A549 (cell line): ENCODE results near the gene ZNF580. TPM values are rescaled to one million over a fixed set of nuclear protein-coding genes. Genes with fewer than 3 reads are reported as not detected.

Experiments used
- ATAC-seq, 2 experiments: fragments of 200-7000 bp in 1 of 2; fragments of >200 bp in 1 of 2; cut with Nextera tagmentation in 1 of 2; cut with Tn5 transposase in 1 of 2; 3 replicates each; pipeline versions ENCODE4 v1.8.0 to v1.9.1; 2018 to 2020; ENCODE audit warnings: mild to moderate bottlenecking in 1 of 2, moderate library complexity in 1 of 2
- CTCF ChIA-PET: fragments of 300-600 bp; sonication (Branson Sonifier 250); formaldehyde crosslinking; extraction: SDS; loops from one replicate; lab custom pipeline; 2021; ENCODE audit warnings: antibody characterized with exemption, inconsistent platforms; lab: Yijun Ruan, JAX
- POLR2A ChIA-PET: fragments of 350-600 bp; formaldehyde crosslinking; extraction: SDS; loops from one replicate; lab custom pipeline; 2021; ENCODE audit warnings: antibody characterized with exemption, inconsistent platforms; lab: Yijun Ruan, JAX
- DNase-seq, 2 experiments: peaks; one replicate each; pipeline versions ENCODE4 v3.0.0 to v3.0.0-alpha.2; 2011 to 2016; ENCODE audit warnings: low read depth in 1 of 2, low spot score in 1 of 2
- FAIRE-seq: peaks from 2 replicates; lab custom pipeline; 2011; peaks lifted over from hg19 to GRCh38; lab: Jason Lieb, UNC
- H3K27ac ChIP-seq, 2 experiments: fragments of >200 bp; sonication (Bioruptor Twin); formaldehyde crosslinking; 3 replicates each; pipeline ENCODE4 v1.5.1; 2016 to 2017
- H3K4me1 ChIP-seq: fragments of >200 bp; sonication (Bioruptor Twin); formaldehyde crosslinking; 3 replicates; pipeline ENCODE4 v1.6.1; 2016
- H3K4me2 ChIP-seq: fragments of >200 bp; sonication (Bioruptor Twin); formaldehyde crosslinking; 3 replicates; pipeline ENCODE4 v1.6.1; 2016
- H3K4me3 ChIP-seq: fragments of >200 bp; sonication (Bioruptor Twin); formaldehyde crosslinking; 3 replicates; pipeline ENCODE4 v1.5.1; 2016
- H3K9me3 ChIP-seq: fragments of >200 bp; sonication (Bioruptor Twin); formaldehyde crosslinking; 3 replicates; pipeline ENCODE4 v1.6.1; 2016
- CBX8 ChIP-seq: fragments of 200-600 bp; sonication (generic); IDR thresholded peaks from 2 replicates; pipeline ENCODE4 v1.6.1; 2016
- CEBPB ChIP-seq, 2 experiments: fragments of >200 bp in 1 of 2; sonication (Bioruptor Twin) in 1 of 2; formaldehyde crosslinking in 1 of 2; IDR thresholded peaks; 2 replicates each; pipeline ENCODE4 v1.6.1; 2012 to 2016
- EP300 ChIP-seq, 2 experiments: fragments of >200 bp; sonication (Bioruptor Twin); formaldehyde crosslinking; IDR thresholded peaks; 2 replicates in 1 of 2; 3 replicates in 1 of 2; pipeline ENCODE4 v1.6.1; 2016 to 2017
- ESRRA ChIP-seq: fragments of 150-350 bp; IDR thresholded peaks from 2 replicates; pipeline ENCODE4 v1.6.1; 2014; ENCODE audit warnings: mild to moderate bottlenecking, low read length, borderline replicate concordance
- FOSL2 ChIP-seq, 2 experiments: fragments of 450-650 bp in 1 of 2; fragments of >200 bp in 1 of 2; sonication (Bioruptor Twin) in 1 of 2; formaldehyde crosslinking; IDR thresholded peaks; 2 replicates each; pipeline versions ENCODE4 v1.5.0 to v1.6.1; 2016 to 2020; ENCODE audit warnings: mild to moderate bottlenecking in 1 of 2, moderate library complexity in 1 of 2
- FOXS1 ChIP-seq: fragments of 250-450 bp; sonication (Bioruptor Pico); IDR thresholded peaks from 2 replicates; pipeline ENCODE4 v1.5.0; 2020; ENCODE audit warnings: mild to moderate bottlenecking, moderate library complexity
- HOXB13 ChIP-seq: fragments of 250-450 bp; sonication (Bioruptor Pico); IDR thresholded peaks from 2 replicates; pipeline ENCODE4 v1.5.0; 2020; ENCODE audit warnings: low read depth, mild to moderate bottlenecking, moderate library complexity
- MAZ ChIP-seq: fragments of 150-350 bp; IDR thresholded peaks from 2 replicates; pipeline ENCODE4 v1.6.1; 2014; ENCODE audit warnings: antibody characterized with exemption, low read depth, low read length, borderline replicate concordance
- NFE2L2 ChIP-seq: fragments of 150-350 bp; conservative IDR thresholded peaks from 2 replicates; pipeline ENCODE4 v1.6.1; 2014; ENCODE audit warnings: low read length
- NR3C1 ChIP-seq: fragments of >200 bp; sonication (Bioruptor Twin); formaldehyde crosslinking; IDR thresholded peaks from 3 replicates; pipeline ENCODE4 v1.6.1; 2017
- PHF8 ChIP-seq: fragments of 200-600 bp; sonication (generic); IDR thresholded peaks from 2 replicates; pipeline ENCODE4 v1.6.1; 2016; ENCODE audit warnings: low read depth, mild to moderate bottlenecking, antibody characterized with exemption, moderate library complexity, borderline replicate concordance
- POLR2A ChIP-seq: IDR thresholded peaks from 2 replicates; pipeline ENCODE4 v1.6.1; 2012; ENCODE audit warnings: mild to moderate bottlenecking, low read length
- RCOR1 ChIP-seq: fragments of 150-350 bp; IDR thresholded peaks from 2 replicates; pipeline ENCODE4 v1.6.1; 2014; ENCODE audit warnings: antibody characterized with exemption, low read length, low read depth
- RFX5 ChIP-seq: fragments of 450-650 bp; IDR thresholded peaks from 2 replicates; pipeline ENCODE4 v1.7.1; 2014; ENCODE audit warnings: antibody characterized with exemption, mild to moderate bottlenecking, moderate library complexity
- ZSCAN20 ChIP-seq: fragments of 250-450 bp; sonication (Bioruptor Pico); IDR thresholded peaks from 2 replicates; pipeline ENCODE4 v1.8.0; 2022; ENCODE audit warnings: mild to moderate bottlenecking, moderate library complexity
- WGBS: methylation state at CpG from one replicate; pipeline ENCODE4 v1.1.6; 2017; ENCODE audit errors: missing lambda C conversion rate; 5-methylcytosine and 5-hydroxymethylcytosine counted together
- polyA plus RNA-seq, 4 experiments: library from polyadenylated mRNA; depleted of rRNA in 3 of 4; stranded (reverse); fragments of >200 nt; fragmentation: RNase III in 1 of 4; extraction: RNeasy Plus Mini Kit Qiagen cat#74134 plus additional on column Dnase treatment in 1 of 4; gene quantifications; 2 replicates in 3 of 4; 3 replicates in 1 of 4; pipeline ENCODE4 v1.2.3, GENCODE V29; 2011 to 2017
- TF ChIP-seq, protein P1 (sequence below): fragments of >200 bp; sonication (Bioruptor Twin); formaldehyde crosslinking; IDR thresholded peaks from 3 replicates; pipeline ENCODE4 v1.6.1; 2016
- TF ChIP-seq, protein P2 (sequence below): fragments of 450-650 bp; IDR thresholded peaks from 2 replicates; pipeline ENCODE4 v1.6.1; 2014; ENCODE audit warnings: antibody characterized with exemption
- TF ChIP-seq, protein P3 (sequence below): fragments of 200-600 bp; sonication (generic); IDR thresholded peaks from 2 replicates; pipeline ENCODE4 v1.6.1; 2016; ENCODE audit warnings: antibody characterized with exemption, mild to moderate bottlenecking, moderate library complexity
- TF ChIP-seq, protein P4 (sequence below): fragments of >200 bp; sonication (Bioruptor Twin); formaldehyde crosslinking; IDR thresholded peaks from 3 replicates; pipeline ENCODE4 v1.5.1; 2016
- TF ChIP-seq, protein P5 (sequence below): IDR thresholded peaks from 2 replicates; pipeline ENCODE4 v1.6.1; 2012; ENCODE audit warnings: low read depth, borderline replicate concordance
- TF ChIP-seq, protein P6 (sequence below): fragments of 250-450 bp; sonication (Bioruptor Pico); IDR thresholded peaks from 2 replicates; pipeline ENCODE4 v1.5.0; 2021; ENCODE audit warnings: mild to moderate bottlenecking, moderate library complexity, borderline replicate concordance

Gene ZNF580
- polyA plus RNA-seq, 2 of the 4 experiments (the other 2 are of a cell fraction): 9.2 to 52.8 TPM

DNA sequence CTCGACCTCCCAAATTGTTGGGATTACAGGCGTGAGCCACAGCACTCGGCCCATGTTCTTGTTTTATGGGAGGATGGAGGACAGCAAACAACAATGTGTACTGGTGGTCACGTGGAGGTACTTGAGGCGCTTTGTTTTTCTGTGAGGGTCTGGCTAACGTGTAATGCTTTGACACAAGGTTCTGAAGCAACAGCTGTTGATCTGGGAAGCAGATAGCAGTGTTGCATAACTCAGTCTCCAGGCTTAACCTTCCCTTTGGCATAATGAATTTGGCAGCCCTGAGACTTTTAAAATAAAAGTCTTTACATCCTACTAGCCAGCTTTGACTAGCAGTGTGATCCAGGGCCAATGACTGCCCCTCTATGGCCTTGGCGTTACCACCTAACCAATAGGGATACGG is 6.9 kb upstream of the ZNF580 start:
- peak overlapping the region; percentile 70 for H3K4me2 ChIP-seq
- CTCF ChIA-PET: interaction anchor here (0.9 to 24.9 kb wide), 23 partner anchors 11 to 498 kb away, joined by 3 to 363 read pairs (median 14); partner anchors contain the start of genes U2AF2, ZNF581, ZNF628 and ZNF784

DNA sequence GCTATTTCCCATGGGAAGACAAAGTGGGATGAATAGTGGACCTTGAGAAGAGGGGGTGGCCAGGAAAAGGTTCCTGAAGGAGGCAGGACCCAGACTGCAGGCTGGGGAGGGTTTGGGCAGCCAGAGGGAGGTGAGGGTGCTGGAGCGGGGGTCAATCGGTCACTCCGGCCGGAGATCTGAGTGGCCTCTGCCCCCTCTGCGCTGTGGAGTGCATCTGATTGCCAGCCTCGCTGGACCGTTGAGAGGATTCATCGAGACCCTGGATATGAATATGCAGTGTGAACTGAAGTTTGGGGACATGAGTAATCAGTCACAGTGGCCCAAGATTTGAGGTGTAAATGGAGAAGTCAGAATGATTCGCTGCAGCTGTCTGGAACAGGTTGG is 5.5 kb upstream of the ZNF580 start:
- TF ChIP-seq, protein P1, sequence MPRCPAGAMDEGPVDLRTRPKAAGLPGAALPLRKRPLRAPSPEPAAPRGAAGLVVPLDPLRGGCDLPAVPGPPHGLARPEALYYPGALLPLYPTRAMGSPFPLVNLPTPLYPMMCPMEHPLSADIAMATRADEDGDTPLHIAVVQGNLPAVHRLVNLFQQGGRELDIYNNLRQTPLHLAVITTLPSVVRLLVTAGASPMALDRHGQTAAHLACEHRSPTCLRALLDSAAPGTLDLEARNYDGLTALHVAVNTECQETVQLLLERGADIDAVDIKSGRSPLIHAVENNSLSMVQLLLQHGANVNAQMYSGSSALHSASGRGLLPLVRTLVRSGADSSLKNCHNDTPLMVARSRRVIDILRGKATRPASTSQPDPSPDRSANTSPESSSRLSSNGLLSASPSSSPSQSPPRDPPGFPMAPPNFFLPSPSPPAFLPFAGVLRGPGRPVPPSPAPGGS: no peak
- TF ChIP-seq ESRRA: no peak
- no peak for TF ChIP-seq PHF8
- TF ChIP-seq, protein P2, sequence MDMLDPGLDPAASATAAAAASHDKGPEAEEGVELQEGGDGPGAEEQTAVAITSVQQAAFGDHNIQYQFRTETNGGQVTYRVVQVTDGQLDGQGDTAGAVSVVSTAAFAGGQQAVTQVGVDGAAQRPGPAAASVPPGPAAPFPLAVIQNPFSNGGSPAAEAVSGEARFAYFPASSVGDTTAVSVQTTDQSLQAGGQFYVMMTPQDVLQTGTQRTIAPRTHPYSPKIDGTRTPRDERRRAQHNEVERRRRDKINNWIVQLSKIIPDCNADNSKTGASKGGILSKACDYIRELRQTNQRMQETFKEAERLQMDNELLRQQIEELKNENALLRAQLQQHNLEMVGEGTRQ: no peak
- TF ChIP-seq, protein P3, sequence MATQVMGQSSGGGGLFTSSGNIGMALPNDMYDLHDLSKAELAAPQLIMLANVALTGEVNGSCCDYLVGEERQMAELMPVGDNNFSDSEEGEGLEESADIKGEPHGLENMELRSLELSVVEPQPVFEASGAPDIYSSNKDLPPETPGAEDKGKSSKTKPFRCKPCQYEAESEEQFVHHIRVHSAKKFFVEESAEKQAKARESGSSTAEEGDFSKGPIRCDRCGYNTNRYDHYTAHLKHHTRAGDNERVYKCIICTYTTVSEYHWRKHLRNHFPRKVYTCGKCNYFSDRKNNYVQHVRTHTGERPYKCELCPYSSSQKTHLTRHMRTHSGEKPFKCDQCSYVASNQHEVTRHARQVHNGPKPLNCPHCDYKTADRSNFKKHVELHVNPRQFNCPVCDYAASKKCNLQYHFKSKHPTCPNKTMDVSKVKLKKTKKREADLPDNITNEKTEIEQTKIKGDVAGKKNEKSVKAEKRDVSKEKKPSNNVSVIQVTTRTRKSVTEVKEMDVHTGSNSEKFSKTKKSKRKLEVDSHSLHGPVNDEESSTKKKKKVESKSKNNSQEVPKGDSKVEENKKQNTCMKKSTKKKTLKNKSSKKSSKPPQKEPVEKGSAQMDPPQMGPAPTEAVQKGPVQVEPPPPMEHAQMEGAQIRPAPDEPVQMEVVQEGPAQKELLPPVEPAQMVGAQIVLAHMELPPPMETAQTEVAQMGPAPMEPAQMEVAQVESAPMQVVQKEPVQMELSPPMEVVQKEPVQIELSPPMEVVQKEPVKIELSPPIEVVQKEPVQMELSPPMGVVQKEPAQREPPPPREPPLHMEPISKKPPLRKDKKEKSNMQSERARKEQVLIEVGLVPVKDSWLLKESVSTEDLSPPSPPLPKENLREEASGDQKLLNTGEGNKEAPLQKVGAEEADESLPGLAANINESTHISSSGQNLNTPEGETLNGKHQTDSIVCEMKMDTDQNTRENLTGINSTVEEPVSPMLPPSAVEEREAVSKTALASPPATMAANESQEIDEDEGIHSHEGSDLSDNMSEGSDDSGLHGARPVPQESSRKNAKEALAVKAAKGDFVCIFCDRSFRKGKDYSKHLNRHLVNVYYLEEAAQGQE: no peak
- TF ChIP-seq RFX5: no peak
- TF ChIP-seq CBX8: no peak
- no peak for TF ChIP-seq RCOR1
- CTCF ChIA-PET: interaction anchor here (1.0 to 24.9 kb wide), 10 partner anchors 9 to 168 kb away, joined by 3 to 363 read pairs (median 43); partner anchors contain the start of genes CCDC106, ZNF581, ZNF784 and ZNF865
- no peak for DNase-seq
- ATAC-seq: no peak
- Histone ChIP-seq H3K4me3 (peak overlapping the region; percentile 76), H3K27ac (peak overlapping the region; percentile 88 to 94), H3K4me1 (peaks cover 22% of the 10 kb centered on the region), H3K9me3 (no peaks in the 10 kb centered on the region), H3K4me2 (peak overlapping the region; percentile 99)
- WGBS: 9% methylated on average over 9 of the region's 9 CpGs
- POLR2A ChIA-PET: interaction anchor here (0.6 to 2.5 kb wide), 9 partner anchors 11 to 115 kb away, joined by 3 to 9 read pairs (median 7); partner anchors contain the start of genes FIZ1, U2AF2, ZNF524 and ZNF784
- FAIRE-seq: no peak

More for the DNA sequence above, 6.9 kb upstream of the ZNF580 start:
- FAIRE-seq: no peak
- POLR2A ChIA-PET: interaction anchor here (0.7 to 2.0 kb wide), 6 partner anchors 9 to 1950 kb away, joined by 3 to 27 read pairs (median 6); partner anchors contain the start of gene ZNF784
- Histone ChIP-seq H3K4me1 (peaks cover 17% of the 10 kb centered on the region), H3K4me3 (no peak overlapping the region; the same call in 2 of the 3 replicates)
- TF ChIP-seq CEBPB (IDR thresholded peaks at IDR 0.05): 0 out of 4 replicates have a peak, but pooled peaks of 1 of the 2 experiments have one; percentile 9
- TF ChIP-seq, protein P4, sequence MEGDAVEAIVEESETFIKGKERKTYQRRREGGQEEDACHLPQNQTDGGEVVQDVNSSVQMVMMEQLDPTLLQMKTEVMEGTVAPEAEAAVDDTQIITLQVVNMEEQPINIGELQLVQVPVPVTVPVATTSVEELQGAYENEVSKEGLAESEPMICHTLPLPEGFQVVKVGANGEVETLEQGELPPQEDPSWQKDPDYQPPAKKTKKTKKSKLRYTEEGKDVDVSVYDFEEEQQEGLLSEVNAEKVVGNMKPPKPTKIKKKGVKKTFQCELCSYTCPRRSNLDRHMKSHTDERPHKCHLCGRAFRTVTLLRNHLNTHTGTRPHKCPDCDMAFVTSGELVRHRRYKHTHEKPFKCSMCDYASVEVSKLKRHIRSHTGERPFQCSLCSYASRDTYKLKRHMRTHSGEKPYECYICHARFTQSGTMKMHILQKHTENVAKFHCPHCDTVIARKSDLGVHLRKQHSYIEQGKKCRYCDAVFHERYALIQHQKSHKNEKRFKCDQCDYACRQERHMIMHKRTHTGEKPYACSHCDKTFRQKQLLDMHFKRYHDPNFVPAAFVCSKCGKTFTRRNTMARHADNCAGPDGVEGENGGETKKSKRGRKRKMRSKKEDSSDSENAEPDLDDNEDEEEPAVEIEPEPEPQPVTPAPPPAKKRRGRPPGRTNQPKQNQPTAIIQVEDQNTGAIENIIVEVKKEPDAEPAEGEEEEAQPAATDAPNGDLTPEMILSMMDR: no peak
- TF ChIP-seq, all 56 proteins: peak for 1
- ATAC-seq (no peak), DNase-seq (no peak)
- no peaks in the 10 kb centered on the region for H3K9me3 ChIP-seq
- H3K27ac ChIP-seq: peak overlapping the region in 1 of 2 experiments; percentile 88; a peak in 4 of 6 replicates
- 95% methylated on average over 8 of the region's 8 CpGs for WGBS

DNA sequence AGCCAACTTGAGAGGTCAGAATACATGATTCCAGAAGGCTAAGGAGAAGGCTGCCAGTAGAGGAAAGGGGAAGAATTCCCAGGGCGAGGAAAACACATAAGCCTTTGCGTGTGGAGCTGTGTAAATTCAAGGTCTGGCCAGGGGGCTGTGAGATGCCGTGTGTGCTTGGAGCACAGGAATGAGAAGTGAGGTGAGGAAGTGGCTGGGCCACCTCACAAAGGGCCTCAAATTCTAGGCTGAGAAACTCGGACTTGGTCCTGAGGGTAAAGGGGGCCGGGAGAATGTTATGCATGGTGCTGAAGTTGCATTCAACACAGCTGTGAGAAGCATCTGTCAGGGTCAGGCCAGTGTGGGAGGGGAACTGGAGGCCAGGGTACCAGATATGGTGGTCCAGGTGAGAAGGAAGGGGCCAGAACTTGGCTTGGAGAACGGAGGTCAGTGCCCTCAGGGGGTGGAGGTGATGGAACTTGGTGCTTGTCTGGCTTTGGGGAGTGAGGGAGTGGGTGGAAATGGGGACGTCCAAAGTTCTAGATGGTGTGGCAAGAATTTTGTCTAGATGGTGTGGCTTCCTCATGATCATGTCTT is 4.9 kb upstream of the ZNF580 start:
- ChIA-PET CTCF (interaction anchor here (1.6 to 24.9 kb wide), 6 partner anchors 10 to 475 kb away, joined by 3 to 363 read pairs (median 26); partner anchors contain the start of genes CCDC106 and ZNF865), POLR2A (interaction anchor here (0.6 to 3.4 kb wide), 5 partner anchors 11 to 37 kb away, joined by 3 to 20 read pairs (median 6); partner anchors contain the start of genes CCDC106, FIZ1, U2AF2 and ZNF784)
- ATAC-seq (no peak), FAIRE-seq (no peak), DNase-seq (no peak)
- Histone ChIP-seq H3K4me2 (peak overlapping the region; percentile 99), H3K4me1 (peaks cover 23% of the 10 kb centered on the region), H3K27ac (peak overlapping the region; percentile 88 to 94; a peak in 5 of 6 replicates), H3K4me3 (peak overlapping the region; percentile 76), H3K9me3 (no peaks in the 10 kb centered on the region)
- WGBS: 46% methylated on average over 7 of the region's 7 CpGs
- TF ChIP-seq MAZ: no peak
- no peak for TF ChIP-seq FOSL2 (IDR thresholded peaks at IDR 0.05)
- TF ChIP-seq FOSL2 (CRISPR knock-in tag; IDR thresholded peaks at IDR 0.05): no peak
- no peak for TF ChIP-seq HOXB13 (CRISPR knock-in tag)
- no peak for TF ChIP-seq NFE2L2
- no peak for TF ChIP-seq ZSCAN20 (CRISPR knock-in tag)
- no peak for TF ChIP-seq NR3C1
- TF ChIP-seq POLR2A: no peak
- TF ChIP-seq FOXS1 (CRISPR knock-in tag): no peak
- TF ChIP-seq EP300 (IDR thresholded peaks at IDR 0.05): no peak
- TF ChIP-seq, protein P5, sequence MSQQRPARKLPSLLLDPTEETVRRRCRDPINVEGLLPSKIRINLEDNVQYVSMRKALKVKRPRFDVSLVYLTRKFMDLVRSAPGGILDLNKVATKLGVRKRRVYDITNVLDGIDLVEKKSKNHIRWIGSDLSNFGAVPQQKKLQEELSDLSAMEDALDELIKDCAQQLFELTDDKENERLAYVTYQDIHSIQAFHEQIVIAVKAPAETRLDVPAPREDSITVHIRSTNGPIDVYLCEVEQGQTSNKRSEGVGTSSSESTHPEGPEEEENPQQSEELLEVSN: no peak
- TF ChIP-seq, protein P6, sequence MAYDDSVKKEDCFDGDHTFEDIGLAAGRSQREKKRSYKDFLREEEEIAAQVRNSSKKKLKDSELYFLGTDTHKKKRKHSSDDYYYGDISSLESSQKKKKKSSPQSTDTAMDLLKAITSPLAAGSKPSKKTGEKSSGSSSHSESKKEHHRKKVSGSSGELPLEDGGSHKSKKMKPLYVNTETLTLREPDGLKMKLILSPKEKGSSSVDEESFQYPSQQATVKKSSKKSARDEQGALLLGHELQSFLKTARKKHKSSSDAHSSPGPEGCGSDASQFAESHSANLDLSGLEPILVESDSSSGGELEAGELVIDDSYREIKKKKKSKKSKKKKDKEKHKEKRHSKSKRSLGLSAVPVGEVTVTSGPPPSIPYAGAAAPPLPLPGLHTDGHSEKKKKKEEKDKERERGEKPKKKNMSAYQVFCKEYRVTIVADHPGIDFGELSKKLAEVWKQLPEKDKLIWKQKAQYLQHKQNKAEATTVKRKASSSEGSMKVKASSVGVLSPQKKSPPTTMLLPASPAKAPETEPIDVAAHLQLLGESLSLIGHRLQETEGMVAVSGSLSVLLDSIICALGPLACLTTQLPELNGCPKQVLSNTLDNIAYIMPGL (CRISPR knock-in tag): no peak
